ENCODE data around the gene STX12.
"Not testable (repeated sequence)": the region's sequence is repeated elsewhere in the genome, so short reads cannot be mapped to it uniquely, and the experiment has no call there.

STX12 gene

DNA sequence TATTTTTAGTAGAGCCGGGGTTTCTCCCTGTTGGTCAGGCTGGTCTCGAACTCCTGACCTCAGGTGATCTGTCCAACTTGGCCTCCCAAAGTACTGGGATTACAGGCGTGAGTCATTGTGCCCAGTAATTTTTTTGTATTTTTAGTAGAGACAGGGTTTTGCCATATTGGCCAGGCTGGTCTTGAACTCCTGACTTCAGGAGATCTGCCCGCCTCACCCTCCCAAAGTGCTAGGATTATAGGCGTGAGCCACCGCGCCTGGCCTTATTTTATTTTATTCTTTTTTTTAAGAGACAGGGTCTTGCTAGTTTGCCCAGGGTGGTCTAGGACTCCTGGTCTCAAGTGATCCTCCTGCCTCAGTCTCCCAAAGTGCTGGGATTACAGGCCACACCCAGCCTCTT lies 98.1 kb downstream of the STX12 start:
- DNase-seq = not testable (repeated sequence)

DNA sequence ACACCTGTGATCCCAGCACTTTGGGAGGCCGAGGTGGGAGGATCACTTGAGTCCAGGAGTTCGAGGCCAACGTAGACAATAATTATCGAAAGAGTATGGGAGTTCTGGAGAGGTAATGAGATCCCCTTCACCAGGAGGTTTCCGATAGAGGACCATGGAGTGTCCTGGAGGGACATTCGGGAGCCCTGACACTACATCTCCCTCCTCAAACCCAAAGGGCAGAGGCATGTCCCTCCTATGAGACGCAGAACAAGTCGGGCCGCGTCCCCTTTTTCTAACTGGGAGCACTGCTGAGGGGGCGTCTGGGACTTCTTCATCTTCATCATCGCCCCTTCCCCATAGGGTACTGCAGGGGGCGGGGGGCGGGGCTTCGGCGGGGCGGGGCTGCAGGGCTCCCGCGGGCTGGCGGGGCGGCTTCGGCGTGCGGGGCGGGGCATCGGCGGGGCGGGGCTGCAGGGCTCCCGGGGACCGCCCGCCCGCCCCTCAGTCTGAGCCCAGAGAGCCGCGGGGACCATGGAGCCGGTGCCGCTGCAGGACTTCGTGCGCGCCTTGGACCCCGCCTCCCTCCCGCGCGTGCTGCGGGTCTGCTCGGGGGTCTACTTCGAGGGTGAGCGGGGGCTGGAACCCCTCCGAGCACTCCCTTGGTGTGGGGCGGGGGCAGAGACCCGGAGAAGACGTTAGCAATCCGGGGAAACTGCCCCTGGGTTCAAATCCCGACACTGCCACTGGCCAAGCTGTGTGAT lies 99.2 kb downstream of the STX12 start, which contains the start of gene THEMIS2:
Gene THEMIS2 (plus strand): TSS at position 486 of the 743 bp plus-strand sequence. CDS start 28 bp downstream, at position 514.
- DNase-seq = peak; percentile 39

DNA sequence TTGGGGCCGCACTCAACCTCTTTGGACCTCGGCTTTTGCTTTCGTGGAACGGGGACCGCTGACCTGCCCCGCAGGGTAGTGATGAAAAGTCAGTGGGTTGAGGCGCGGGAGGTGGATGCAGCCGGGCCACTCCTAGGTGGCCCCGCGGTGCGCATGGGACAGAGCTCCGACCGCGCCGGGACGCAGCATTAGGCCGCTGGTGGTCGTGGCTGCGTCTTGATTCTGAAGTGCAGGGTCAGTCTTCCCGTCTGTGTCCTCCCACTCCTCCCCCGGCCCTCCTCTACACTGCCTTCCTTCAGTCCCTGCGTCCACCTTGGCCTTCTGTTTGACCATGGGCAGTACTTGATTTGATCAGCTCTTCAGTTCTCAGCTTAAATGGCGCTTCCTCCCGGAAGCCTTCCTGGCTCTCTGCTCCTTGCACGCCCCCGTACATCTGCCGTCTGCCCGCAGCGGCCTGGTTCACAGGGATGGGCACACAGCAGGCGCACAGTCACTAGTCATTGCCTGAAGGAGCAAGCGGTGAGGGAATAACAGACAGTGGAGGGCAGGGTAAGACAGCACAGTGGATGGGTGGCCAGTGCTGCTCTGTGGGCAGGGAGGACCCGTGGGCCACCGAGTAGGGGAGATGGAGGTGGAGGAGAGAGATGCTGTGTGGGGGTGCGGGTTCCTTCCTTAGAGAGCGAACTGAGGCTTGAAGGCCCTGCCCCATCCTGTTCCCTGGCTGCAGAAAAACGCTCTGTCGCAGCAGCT lies 100.0 kb downstream of the STX12 start:
- DNase-seq = no peak

DNA sequence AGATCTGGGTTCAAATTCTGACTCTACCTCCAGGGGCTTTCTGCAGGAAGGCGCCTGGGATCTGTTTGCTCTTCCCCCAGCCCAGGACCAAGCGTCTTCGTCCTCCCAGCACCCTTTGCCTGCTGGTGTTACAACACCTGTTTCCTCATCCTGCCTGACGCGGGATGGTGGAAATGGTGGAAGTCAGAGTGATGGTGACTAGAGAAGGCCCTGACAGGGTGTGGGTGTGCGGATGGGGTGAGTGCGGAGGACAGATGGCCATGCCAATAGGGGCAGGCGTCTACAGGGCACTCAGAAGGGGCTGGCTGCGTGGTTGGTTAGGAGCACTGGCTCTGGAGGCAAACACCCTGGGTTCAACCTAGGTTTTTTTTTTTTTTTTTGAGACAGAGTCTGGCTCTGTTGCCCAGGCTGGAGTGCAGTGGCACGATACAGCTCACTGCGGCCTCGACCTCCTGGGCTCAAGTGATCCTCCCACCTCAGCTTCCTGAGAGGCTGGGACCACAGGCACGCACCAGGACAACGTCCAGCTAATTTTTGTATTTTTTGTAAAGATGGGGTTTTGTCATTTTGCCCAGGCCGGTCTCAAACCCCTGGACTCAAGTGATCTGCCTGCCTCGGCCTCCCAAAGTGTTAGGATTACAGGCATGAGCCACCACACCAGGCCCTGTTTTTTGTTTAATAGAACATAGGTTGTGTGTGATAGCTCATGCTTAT lies 100.8 kb downstream of the STX12 start:
- DNase-seq = no peak

Data from NCI-H2227 treated with DMSO at 0.1 percent for 48 hours (cell line).